HG03066 (cell line): Measurements from ENCODE around the gene RFX7.

ENCODE experiments used
- ATAC-seq: cut with Tn5 transposase; IDR thresholded peaks from one replicate; pipeline ENCODE4 v1.9.1; 2021; ENCODE audit warnings: low read depth; ENCODE audit not compliant: unreplicated experiment

The RFX7 gene

DNA sequence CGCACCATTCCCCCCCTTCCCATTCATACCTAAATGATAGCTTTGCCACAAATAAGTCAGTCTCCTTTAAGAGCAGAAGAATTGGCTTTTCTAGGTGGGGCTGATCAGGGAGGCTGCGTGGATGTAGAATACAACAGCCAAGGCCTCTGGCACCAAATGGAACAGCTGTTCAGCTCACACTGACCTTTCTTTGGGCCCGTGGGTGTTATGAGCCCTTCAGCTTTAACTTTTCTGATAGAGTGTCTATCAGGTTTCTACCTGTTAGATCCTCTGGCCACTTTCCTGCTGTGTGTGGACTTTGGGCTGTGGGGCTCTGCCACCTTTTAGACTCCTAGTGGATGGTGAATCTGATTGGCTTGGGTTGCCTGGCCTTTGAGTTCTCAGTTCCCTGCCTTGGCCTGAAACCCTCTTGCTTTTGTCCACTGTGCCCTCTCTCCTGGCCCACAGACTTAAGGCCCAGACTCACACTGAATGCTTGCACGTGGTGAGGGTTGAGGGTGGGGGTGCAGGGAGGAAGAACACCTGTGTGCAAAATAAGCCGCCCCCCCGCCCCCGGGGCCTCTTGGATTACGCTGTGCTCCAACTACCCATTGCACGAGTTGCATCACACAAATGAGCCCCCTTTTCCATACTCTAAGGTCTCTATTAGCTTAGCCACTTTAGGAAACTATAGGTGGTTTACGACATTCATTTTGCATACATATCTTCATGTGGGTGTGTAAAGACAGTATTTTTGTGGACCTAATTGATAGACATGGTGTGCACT, 1.3 kb upstream of the RFX7 start:
- ATAC-seq, result no peak

DNA sequence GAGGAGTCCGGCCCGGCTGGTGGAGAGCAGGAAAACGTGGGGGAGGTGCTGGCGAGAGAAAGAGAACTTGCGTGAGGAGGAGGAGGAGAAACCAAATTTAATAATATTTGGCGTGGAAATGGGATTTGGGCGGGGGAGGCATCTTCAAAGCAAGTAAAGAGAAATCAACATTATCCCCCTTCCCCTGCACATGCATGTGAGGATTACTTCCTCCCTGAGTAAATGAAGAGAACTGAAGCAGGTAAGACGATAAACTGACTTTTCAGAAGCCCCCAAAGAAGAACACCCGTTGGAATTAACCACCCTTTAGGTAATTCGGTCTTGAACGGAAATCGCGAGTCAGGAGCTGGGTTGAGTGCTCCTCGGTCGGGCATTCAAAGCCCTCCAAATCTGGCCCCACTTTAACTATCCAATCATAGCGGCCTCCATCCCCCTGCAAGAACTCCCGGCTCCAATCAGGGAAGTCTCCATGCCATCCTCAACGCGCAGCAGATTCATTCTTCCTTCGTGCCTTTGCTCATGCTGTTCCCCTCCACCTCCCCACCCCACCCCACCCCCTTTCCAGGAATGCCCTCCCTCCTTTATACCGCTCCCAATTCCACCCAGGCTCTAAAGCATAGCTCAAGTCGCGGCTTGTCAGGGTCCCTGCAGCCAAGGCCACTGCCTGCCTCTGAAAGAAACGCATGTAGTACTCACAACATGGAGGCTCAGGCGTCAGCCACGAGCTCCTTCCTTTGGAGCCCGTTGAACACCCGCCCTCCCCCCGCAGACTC, 545 bp upstream of the RFX7 start:
- ATAC-seq, result no peak

DNA sequence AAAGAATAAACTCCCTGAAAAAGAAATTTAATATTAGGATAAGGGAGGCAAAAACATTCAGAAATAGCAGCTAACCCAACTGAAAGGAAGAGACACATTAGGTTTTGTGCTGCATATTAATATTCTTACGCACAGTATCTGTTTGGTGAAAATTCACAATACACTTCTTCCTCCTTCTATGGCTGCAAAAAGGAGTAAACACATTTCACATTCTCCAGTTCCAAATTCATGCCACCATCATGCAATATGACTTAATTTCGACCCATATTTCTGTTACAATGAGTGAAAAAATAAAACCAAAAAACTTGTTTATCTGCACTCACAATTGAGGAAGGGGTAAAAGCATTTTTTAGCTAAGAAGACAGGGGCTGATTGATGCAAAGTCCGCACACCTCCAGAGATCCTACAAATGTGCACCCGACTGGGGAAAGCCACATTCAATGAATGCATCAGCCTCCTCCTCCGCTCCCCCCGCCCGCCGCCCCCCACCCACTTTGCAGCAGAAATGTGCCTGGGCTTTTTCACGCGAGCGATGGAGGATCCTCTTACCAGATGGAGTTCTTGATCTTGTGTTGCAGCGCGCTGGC, 1.0 kb downstream of the RFX7 start:
- ATAC-seq, result no peak

DNA sequence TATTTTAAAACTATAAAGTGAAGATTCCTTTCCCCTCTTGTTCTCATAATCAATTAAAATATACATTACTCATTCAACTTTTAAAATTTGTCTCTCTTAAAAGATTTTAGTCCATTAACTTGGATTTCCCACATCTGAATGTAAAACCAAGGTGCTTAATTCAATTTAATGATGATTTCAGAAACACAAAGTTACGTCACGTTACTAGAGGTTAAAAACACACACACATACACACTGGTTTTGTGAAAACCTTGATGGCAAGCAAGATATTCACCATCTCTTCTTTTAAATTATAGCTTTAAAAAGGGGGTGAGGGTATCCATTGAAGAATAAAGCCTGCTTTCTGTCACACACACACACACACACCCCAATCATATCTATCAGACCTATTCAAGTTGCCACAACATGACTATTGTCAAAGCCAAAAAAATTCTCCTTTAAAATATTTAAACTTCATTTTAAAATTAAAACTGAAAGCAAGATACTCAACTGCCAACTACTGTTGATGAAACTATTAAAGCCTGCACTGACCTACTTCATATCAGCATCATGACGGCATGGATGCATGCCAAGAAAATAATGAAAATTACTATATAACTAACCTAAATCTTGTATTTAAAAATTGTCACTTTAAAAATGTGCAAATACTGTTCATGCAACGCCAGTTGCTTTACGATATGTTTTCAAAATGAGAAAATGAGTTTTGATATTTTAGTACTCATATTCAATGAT, 2.1 kb downstream of the RFX7 start:
- ATAC-seq, result no peak

DNA sequence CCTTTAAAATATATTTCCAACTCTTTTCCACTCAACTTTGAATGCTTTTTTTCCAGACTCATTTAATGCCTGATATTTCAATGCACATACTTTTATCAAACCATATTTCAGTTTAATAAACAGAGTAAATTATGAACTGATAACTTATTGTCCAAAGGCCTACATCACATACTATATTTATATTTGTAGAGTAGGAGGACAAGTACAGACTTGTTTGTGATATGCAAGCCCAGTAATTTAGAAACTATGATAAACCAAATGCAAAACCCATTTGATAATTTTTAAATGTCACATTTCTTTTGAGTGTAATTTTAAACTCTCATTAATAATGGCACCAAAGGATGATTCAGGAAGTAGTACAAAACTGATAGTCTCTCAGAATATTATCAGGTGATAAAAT, 3.3 kb downstream of the RFX7 start:
- ATAC-seq, result no peak

DNA sequence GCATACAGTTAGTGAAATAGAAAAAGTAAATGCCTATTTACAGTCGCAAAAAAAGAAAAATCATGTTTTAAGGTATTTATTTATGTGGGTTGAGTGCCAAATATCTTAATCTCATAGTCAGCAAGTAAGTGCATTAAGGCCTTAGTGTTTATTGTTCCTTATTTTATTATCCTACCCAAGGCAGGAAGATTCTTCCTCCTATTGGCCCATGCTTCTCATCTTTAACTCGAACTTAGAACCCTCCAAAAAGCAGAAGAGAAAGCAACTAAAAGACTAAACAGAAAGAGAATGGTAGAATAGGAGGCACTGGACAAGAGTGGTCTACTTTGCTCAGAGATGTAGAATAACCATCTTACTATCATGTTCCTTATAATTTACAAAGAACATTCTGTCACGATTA, 7.5 kb downstream of the RFX7 start:
- ATAC-seq, result no peak

DNA sequence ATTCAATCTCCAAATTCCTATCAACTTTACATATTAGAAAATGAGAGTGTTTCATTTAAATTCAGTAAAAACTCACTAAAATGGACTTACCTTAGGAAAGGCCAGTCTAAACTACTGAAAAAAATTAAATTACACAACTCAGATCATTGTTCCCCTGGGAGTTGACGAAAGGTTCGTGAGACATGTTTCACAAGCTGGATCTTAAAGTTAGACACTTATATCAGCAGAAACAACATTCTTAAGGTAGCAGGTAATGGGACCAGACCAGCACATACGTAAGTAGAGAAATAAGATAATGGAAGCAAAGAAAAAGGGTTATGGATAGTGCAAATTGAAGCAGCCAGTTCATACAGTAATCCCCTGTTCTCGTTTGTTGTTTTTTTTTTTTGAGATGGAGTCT, 8.9 kb downstream of the RFX7 start:
- no peak for ATAC-seq

DNA sequence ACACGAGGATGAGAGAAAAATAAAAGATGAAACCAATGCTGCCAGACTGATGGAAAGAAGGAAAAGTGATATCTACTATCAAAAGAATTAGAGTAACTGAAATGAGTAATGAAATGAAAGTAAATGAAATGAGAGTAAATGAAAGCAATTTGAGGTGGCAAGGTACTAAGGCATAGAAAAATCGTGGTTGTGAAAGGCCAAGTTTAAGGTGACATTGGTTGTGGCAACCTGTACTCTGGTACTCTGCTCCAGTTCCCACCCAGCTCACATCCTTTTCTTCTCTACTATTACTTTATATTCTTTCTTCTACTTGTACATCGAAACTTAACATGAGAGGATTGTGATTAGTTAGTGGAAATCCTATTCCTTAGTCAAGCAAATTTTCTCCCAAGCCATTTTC, 10.1 kb downstream of the RFX7 start:
- no peak for ATAC-seq

DNA sequence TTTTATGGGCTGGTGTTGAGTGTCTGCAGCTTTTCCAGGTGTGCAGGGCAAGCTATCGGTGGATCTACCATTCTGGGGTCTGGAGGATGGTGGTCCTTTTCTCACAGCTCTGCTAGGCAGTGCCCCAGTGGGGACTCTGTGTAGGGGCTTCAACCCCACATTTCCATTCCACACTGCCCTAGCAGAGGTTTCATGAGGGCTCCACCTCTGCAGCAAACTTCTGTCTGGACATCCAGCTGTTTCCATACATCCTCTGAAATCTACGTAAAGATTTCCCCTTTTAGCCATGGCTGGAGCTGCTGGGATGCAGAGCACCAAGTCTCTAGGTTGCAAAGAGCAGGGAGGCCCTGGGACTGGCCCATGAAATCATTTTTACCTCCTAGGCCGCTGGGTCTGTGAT, 11.6 kb downstream of the RFX7 start:
- no peak for ATAC-seq

DNA sequence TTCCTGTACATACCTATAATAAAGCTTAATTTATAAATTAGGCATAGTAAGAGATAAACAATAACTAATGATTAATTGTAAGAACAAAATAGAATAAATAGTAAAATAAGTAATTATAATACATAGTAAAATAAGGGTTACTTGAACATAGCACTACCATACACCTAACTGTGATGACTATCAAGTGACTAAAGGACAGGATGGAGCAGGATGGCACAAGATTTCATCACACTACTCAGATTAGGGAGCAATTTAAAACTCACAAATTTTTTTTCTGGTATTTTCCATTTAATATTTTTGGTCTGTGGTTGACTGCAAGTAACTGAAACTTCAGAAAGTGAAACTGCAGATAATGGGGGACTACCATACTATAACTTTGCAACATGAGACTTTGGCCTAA, 14.8 kb downstream of the RFX7 start:
- ATAC-seq, result no peak

DNA sequence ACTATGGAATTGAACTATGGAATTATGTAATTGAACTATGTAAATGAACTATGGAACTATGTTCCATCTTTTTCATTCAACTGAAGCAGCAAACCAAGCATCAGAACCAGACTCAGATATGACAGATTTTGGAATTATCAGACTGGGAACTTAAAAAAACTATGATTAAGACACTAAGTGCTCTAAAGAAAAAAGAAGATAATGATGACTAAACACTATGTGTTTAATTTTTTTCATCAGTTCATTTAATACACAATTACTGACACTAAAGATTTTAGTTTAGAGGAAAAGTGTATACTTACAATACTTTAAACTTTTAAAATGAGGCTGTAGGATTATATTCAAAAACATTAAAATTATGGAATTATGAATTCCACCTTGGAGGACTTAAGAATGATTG, 15.3 kb downstream of the RFX7 start:
- ATAC-seq, result no peak

DNA sequence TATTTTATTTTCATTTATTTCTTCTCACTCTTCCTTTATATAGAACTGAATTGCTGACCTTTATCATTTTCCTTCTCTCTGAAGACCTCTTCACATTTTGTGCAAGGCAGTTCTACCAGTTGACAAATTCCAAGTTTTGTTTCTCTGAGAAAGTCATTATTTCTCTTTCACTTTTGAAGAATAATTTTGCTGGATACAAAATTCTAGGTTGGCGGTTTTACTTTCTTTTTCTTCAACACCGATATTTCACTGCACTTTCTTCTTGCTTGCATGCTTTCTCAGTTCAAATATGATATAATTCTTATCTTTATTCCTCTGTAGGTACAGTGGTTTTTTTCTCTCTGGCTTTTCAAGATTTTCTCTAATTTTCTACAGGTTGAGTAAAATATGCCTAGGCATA, 15.9 kb downstream of the RFX7 start:
- no peak for ATAC-seq

DNA sequence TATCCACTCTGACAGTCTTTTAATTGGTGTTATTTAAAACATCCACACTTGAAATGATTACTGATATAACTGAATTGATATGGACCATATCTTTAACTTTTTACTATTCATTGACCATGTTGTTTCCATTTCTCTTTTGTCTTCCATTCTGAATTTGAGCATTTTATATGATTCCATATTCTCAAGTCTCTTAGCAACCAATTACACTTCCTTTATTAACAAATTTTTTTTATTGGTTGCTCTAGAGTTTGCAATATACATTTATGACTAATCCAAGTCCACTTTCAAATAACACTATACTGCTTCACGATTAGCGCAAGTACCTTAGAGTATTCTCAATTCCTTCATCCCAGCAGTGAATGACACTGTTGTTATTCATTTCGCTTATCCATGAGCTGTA, 16.4 kb downstream of the RFX7 start:
- no peak for ATAC-seq

DNA sequence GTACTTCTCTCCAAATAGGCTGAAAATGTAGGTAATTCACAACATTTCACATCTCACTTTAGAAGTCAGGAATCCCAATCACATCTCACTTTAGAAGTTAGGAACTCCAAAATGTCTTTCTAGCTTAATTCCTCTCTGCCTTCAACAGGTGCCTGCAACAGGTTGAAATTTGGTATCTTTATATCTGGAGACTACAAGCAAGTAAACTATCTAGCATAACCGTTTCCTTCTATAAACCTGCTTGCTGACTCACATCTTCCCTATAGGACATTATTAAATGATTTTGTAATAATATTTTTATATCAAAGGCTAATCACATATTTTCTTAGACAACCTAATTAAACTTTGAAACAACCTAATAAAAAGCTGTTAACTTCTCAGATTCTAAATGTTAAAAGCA, 18.2 kb downstream of the RFX7 start:
- no peak for ATAC-seq

DNA sequence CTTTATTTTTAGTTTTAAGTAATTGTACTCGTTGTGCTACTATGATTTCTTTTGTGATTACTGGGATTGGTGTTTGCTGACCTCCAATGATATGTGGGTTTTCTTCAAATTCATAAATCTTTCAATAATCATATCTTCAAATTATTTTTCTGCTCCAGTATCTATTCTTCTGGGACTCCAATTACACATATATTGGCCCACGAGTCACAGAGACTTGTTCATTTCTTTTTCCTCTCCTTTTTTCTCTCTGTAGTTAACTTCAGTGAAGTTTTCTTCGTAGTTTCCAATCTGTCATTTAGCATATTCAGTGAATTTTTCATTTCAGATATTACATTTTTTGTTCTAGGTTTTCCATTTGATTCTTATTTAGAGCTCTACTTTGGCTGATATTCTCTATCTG, 21.4 kb downstream of the RFX7 start:
- no peak for ATAC-seq

DNA sequence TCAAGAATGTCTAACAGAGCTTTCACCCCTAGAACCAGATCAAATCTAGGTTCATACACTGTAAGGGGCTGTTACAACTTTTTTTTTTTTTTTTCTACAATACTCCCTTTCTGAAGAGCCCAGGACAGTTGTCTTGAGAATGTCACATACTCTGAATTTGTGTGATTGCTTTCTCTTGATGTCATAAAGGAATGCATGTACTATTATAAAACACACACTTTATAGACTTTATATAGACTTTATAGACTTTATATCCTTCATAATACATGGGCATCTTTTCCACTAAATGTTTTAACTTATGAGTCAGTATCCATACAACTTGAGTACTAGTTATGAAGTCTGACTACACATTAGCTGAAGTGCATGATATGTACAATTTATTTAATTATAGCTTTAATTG, 26.3 kb downstream of the RFX7 start:
- ATAC-seq, result no peak

DNA sequence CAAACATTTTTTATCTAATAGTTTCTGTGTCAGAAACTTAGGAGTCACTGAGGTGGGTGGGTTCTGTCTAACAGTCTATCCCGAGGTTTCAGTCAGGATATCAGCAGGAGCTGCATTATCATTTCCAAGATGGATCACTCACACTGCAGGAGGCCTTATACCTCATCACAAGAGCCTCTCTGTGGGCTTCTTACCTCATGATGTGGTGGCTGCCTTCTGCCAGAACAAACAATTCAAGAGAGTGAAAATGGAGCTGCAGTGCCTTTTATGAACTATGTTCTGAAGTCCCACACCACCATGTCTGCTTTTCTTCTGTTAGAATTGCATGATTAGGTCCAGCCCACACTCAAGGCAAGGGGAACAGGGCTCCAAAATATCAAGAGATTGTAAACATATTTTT, 27.9 kb downstream of the RFX7 start:
- ATAC-seq, result no peak

DNA sequence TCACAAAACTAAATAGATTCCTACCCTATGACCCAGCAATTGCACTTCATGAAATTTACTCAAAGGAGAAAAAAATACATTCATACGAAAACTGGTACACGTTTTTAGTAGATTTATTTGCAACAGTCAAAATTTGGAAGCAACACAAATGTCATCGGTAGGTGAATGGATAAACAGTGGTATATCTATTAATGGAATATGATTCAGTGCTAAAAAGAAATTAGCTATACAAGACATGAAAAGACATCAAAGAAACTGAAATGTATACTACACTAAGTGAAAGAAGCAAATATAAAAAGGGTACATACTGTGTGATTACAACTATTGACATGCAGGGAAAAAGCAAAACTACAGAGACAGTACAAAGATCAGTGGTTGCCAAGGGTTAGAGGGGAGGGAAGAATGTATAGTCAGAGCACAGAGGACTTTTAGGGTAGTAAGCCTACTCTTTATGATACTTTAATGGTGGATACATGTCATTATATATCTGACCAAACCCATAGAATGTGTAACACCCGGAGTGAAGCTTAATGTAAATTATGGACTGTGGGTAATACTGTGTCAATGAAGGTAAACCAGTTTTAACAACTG, 31.6 kb downstream of the RFX7 start:
- ATAC-seq, result no peak

DNA sequence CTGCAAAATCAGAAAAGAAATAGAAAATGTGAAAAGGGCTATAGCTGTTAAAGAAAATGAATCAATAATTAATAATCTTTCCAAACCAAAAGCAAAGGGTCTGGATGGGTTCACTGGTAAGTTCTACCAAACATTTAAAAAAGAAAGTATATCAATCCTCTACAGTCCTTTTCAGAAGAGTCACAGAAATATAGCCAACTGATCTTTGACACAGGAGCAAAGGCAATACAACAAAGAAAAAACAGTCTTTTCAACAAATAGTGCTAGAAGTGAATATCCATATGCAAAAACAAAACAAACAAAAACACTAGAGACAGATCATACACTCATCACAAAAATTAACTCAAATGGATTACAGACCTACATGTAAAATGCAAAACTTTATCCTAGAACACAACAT, 32.6 kb downstream of the RFX7 start:
- no peak for ATAC-seq

DNA sequence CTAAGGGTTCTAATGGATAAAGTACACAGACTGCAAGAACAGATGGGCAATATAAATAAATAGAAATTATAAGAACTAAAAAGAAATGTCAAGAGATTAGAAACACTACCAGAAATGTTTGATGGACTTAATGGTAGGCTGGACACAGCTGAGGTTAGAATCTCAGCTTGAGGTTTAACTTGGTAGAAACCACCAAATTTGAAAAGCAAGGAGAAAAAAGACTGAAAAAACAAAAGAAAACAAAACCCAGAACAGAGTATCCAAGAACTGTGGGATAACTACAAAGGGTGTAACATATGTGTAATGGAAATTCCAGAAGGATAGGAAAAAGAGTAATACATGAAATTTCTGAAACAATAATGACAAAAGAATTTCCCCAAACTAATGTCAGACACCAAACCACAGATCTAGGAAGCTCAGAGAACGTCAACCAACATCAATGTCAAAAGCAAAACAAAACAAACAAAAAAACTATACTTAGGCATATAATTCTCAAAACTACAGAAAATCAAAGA, 35.0 kb downstream of the RFX7 start:
- no peak for ATAC-seq

DNA sequence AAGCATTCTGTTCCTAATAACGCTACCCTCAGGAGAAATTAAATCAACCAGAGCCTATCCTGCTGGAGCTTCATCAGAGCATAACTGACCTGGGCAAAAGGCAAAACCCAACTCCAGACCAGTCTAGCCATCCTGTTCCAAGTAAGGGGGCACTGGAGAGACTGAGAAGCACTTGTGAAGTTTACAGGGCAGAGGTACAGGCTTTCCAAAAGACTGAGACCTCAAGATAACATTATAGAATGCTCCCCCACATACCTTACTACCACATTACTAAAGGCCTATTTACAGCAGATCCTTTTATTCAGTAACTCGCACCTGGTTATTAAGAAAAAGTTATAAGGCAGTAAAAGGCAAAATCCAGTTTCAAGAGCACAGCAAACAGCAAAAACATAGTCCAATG, 35.5 kb downstream of the RFX7 start:
- ATAC-seq, result no peak
